ENCODE data around the gene NDUFA13. TPM values are rescaled to one million over a fixed set of nuclear protein-coding genes. Genes with fewer than 3 reads are reported as not detected.

NDUFA13 gene
- total RNA-seq, 4 donors from 2014 or later: 26.6 to 83.0 (median 36.0) TPM

DNA sequence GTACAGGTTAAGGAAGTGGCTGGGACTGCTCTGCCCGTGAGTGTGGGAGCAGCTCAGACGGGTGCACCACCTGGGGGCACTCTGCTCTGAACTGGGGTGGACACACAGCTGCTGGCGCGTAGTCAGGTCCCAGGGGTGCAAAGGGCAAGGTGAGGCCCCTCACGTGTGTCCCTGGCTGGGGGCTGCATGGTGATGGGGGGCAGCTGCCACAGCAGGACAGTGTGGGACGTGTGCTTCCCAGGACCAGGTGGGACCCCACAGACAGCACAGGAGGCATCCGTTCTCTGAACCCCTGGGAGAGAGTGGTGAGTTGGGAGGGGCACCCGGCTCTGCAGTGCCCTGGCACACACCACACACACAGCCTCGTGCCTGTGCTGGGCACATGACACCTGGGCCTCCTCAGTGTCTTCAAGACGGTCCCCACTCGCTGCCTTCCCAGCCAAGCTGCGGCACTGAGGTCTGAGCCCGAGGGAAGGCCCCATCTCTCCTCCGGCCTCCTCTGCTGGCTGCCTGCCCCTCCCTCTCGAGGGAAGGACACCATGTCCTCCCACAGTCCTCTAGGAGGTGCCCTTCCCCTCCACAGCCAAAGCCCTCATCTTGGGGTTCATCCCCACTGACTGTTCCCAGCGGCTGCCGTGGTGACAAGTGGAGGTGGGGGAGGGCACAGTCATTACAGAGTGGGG is 46.8 kb downstream of the NDUFA13 start:
- TF ChIP-seq, protein P1, sequence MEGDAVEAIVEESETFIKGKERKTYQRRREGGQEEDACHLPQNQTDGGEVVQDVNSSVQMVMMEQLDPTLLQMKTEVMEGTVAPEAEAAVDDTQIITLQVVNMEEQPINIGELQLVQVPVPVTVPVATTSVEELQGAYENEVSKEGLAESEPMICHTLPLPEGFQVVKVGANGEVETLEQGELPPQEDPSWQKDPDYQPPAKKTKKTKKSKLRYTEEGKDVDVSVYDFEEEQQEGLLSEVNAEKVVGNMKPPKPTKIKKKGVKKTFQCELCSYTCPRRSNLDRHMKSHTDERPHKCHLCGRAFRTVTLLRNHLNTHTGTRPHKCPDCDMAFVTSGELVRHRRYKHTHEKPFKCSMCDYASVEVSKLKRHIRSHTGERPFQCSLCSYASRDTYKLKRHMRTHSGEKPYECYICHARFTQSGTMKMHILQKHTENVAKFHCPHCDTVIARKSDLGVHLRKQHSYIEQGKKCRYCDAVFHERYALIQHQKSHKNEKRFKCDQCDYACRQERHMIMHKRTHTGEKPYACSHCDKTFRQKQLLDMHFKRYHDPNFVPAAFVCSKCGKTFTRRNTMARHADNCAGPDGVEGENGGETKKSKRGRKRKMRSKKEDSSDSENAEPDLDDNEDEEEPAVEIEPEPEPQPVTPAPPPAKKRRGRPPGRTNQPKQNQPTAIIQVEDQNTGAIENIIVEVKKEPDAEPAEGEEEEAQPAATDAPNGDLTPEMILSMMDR (IDR thresholded peaks at IDR 0.05; ENCODE audit: low read depth): no peak

- TF ChIP-seq, protein P1 (IDR thresholded peaks at IDR 0.05; ENCODE audit: low read depth): no peak
These were observed 47.4 kb downstream of the NDUFA13 start for GRCh38 chr19:19563348-19563848.

GRCh38 chr19:19566306-19566705 is 50.3 kb downstream of the NDUFA13 start:
- TF ChIP-seq, protein P1 (IDR thresholded peaks at IDR 0.05; ENCODE audit: low read depth): no peak

GRCh38 chr19:19567391-19567790 is 51.4 kb downstream of the NDUFA13 start:
- TF ChIP-seq, protein P1 (IDR thresholded peaks at IDR 0.05; ENCODE audit: low read depth): no peak

GRCh38 chr19:19568802-19569756 is 53.1 kb downstream of the NDUFA13 start:
- TF ChIP-seq, protein P1 (IDR thresholded peaks at IDR 0.05; ENCODE audit: low read depth): no peak

DNA sequence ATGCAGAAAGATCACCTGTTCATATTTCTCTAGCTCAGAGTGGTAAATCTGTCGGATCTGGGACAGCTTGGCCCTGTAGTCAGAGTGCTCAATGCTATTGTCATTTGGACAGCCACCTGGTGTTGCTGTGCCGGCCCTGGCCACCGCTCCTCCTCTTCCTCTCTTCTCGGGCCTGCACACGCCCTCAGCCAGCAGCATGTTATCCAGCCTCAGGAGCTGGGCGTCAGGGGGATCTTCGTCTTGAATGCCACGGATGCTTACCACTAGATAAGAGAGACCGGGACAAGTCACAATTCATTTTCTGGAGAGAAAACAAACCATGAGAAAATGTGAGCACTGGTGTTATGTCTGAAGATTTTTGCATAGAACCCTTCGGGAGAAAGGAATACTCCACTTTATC is 54.5 kb downstream of the NDUFA13 start:
- TF ChIP-seq, protein P1 (IDR thresholded peaks at IDR 0.05; ENCODE audit: low read depth): no peak
